ENCODE results near the gene NTN1. TPM values are rescaled to one million over a fixed set of nuclear protein-coding genes. Genes with fewer than 3 reads are reported as not detected.
"Not testable (repeated sequence)": the region's sequence is repeated elsewhere in the genome, so short reads cannot be mapped to it uniquely, and the experiment has no call there.

Gene NTN1
- total and polyA plus RNA-seq, 7 experiments from 2014 or later: 0.07 to 0.12 (median 0.11) TPM; not detected in 4

- Mint-ChIP-seq H3K27me3 (peaks cover 0 to 6% (median 0%) of the 10 kb centered on the region in 5 donors), H3K27ac (no peak overlapping the region), H3K9me3 (peaks cover 0 to 2% (median 0%) of the 10 kb centered on the region in 11 donors), H3K36me3 (peaks cover 0 to 4% (median 0%) of the 10 kb centered on the region in 5 donors), H3K4me1 (peaks cover 0 to 3% (median 0%) of the 10 kb centered on the region in 7 donors), H3K4me3 (no peak overlapping the region)
- Histone ChIP-seq H3K27ac (ENCODE audit: low read depth, low read length) (no peak overlapping the region), H3K4me3 (ENCODE audit: low read length) (no peak overlapping the region), H3K9me3 (ENCODE audit: control insufficient read depth in 2 of 3, low read length in 3 of 3) (no peaks in the 10 kb centered on the region), H3K27me3 (ENCODE audit: control insufficient read depth in 2 of 2, insufficient read depth in 2 of 2, low read length in 2 of 2) (no peaks in the 10 kb centered on the region), H3K36me3 (ENCODE audit: control insufficient read depth in 2 of 3, insufficient read depth in 3 of 3, low read length in 3 of 3) (no peaks in the 10 kb centered on the region), H3K4me1 (ENCODE audit: control insufficient read depth in 2 of 2, insufficient read depth in 2 of 2, low read length in 2 of 2) (no peaks in the 10 kb centered on the region)
- intact Hi-C loops (cut with micrococcal nuclease): no loop called here
- ChIA-PET CTCF (no interaction called here), POLR2A (no interaction called here)
- ATAC-seq (no peak), DNase-seq (no peak)
Measured at GRCh38 chr17:9151091-9151490, 129.8 kb downstream of the NTN1 start.

GRCh38 chr17:9151740-9152139 lies 130.4 kb downstream of the NTN1 start:
- H3K4me3 Mint-ChIP-seq; H3K27me3 Mint-ChIP-seq; CTCF ChIA-PET; intact Hi-C loops (cut with micrococcal nuclease); POLR2A ChIA-PET; H3K9me3 ChIP-seq (ENCODE audit: control insufficient read depth in 2 of 3, low read length in 3 of 3); H3K4me3 ChIP-seq (ENCODE audit: low read length); DNase-seq; H3K4me1 Mint-ChIP-seq; H3K9me3 Mint-ChIP-seq; H3K4me1 ChIP-seq (ENCODE audit: control insufficient read depth in 2 of 2, insufficient read depth in 2 of 2, low read length in 2 of 2); H3K27ac ChIP-seq (ENCODE audit: low read depth, low read length); H3K36me3 Mint-ChIP-seq; H3K36me3 ChIP-seq (ENCODE audit: control insufficient read depth in 2 of 3, insufficient read depth in 3 of 3, low read length in 3 of 3); H3K27ac Mint-ChIP-seq; H3K27me3 ChIP-seq (ENCODE audit: control insufficient read depth in 2 of 2, insufficient read depth in 2 of 2, low read length in 2 of 2); ATAC-seq: not testable (repeated sequence)

GRCh38 chr17:9158544-9159452 lies 137.5 kb downstream of the NTN1 start:
- Histone ChIP-seq H3K27me3 (ENCODE audit: control insufficient read depth in 2 of 2, insufficient read depth in 2 of 2, low read length in 2 of 2) (no peaks in the 10 kb centered on the region), H3K36me3 (ENCODE audit: control insufficient read depth in 2 of 3, insufficient read depth in 3 of 3, low read length in 3 of 3) (no peaks in the 10 kb centered on the region), H3K4me3 (ENCODE audit: low read length) (no peak overlapping the region), H3K27ac (ENCODE audit: low read depth, low read length) (no peak overlapping the region), H3K4me1 (ENCODE audit: control insufficient read depth in 2 of 2, insufficient read depth in 2 of 2, low read length in 2 of 2) (no peaks in the 10 kb centered on the region), H3K9me3 (ENCODE audit: control insufficient read depth in 2 of 3, low read length in 3 of 3) (no peaks in the 10 kb centered on the region)
- ATAC-seq: no peak
- no peak overlapping the region for H3K27ac Mint-ChIP-seq
- CTCF ChIA-PET: no interaction called here
- POLR2A ChIA-PET: no interaction called here
- no peak for DNase-seq
- peaks cover 0 to 8% (median 0%) of the 10 kb centered on the region in 5 donors for H3K36me3 Mint-ChIP-seq
- H3K4me3 Mint-ChIP-seq: no peak overlapping the region
- H3K27me3 Mint-ChIP-seq: no peaks in the 10 kb centered on the region
- peaks cover 0 to 1% (median 0%) of the 10 kb centered on the region in 7 donors for H3K4me1 Mint-ChIP-seq
- intact Hi-C loops (cut with micrococcal nuclease): no loop called here
- H3K9me3 Mint-ChIP-seq: peaks cover 0 to 8% (median 0%) of the 10 kb centered on the region in 11 donors

- CTCF ChIA-PET: no interaction called here
- Histone ChIP-seq H3K9me3 (ENCODE audit: control insufficient read depth in 2 of 3, low read length in 3 of 3) (no peaks in the 10 kb centered on the region), H3K4me3 (ENCODE audit: low read length) (no peak overlapping the region), H3K27me3 (ENCODE audit: control insufficient read depth in 2 of 2, insufficient read depth in 2 of 2, low read length in 2 of 2) (no peaks in the 10 kb centered on the region), H3K4me1 (ENCODE audit: control insufficient read depth in 2 of 2, insufficient read depth in 2 of 2, low read length in 2 of 2) (no peaks in the 10 kb centered on the region), H3K36me3 (ENCODE audit: control insufficient read depth in 2 of 3, insufficient read depth in 3 of 3, low read length in 3 of 3) (no peaks in the 10 kb centered on the region), H3K27ac (ENCODE audit: low read depth, low read length) (no peak overlapping the region)
- Mint-ChIP-seq H3K36me3 (peaks cover 0 to 8% (median 0%) of the 10 kb centered on the region in 5 donors), H3K4me1 (peaks cover 0 to 1% (median 0%) of the 10 kb centered on the region in 7 donors), H3K27ac (no peak overlapping the region), H3K4me3 (no peak overlapping the region), H3K27me3 (no peaks in the 10 kb centered on the region), H3K9me3 (peaks cover 0 to 8% (median 0%) of the 10 kb centered on the region in 11 donors)
- intact Hi-C loops (cut with micrococcal nuclease): no loop called here
- ATAC-seq (no peak), DNase-seq (no peak)
- POLR2A ChIA-PET: no interaction called here
Measured at GRCh38 chr17:9162275-9162985, 141.1 kb downstream of the NTN1 start.

GRCh38 chr17:9166788-9167187 lies 145.5 kb downstream of the NTN1 start:
- Mint-ChIP-seq H3K27ac (no peak overlapping the region), H3K36me3 (no peaks in the 10 kb centered on the region), H3K4me3 (no peak overlapping the region), H3K4me1 (peaks cover 0 to 10% (median 8%) of the 10 kb centered on the region in 7 donors), H3K9me3 (peaks cover 0 to 4% (median 0%) of the 10 kb centered on the region in 11 donors), H3K27me3 (peaks cover 0 to 11% (median 4%) of the 10 kb centered on the region in 5 donors)
- Histone ChIP-seq H3K36me3 (ENCODE audit: control insufficient read depth in 2 of 3, insufficient read depth in 3 of 3, low read length in 3 of 3) (no peaks in the 10 kb centered on the region), H3K9me3 (ENCODE audit: control insufficient read depth in 2 of 3, low read length in 3 of 3) (no peaks in the 10 kb centered on the region), H3K27me3 (ENCODE audit: control insufficient read depth in 2 of 2, insufficient read depth in 2 of 2, low read length in 2 of 2) (no peaks in the 10 kb centered on the region), H3K27ac (ENCODE audit: low read depth, low read length) (no peak overlapping the region), H3K4me3 (ENCODE audit: low read length) (no peak overlapping the region), H3K4me1 (ENCODE audit: control insufficient read depth in 2 of 2, insufficient read depth in 2 of 2, low read length in 2 of 2) (no peaks in the 10 kb centered on the region)
- intact Hi-C loops (cut with micrococcal nuclease): no loop called here
- CTCF ChIA-PET: no interaction called here
- POLR2A ChIA-PET: no interaction called here
- DNase-seq (no peak), ATAC-seq (no peak)

- intact Hi-C loops (cut with micrococcal nuclease): no loop called here
- no peak overlapping the region for H3K27ac ChIP-seq (ENCODE audit: low read depth, low read length)
- peaks cover 0 to 11% (median 4%) of the 10 kb centered on the region in 5 donors for H3K27me3 Mint-ChIP-seq
- no peaks in the 10 kb centered on the region for H3K27me3 ChIP-seq (ENCODE audit: control insufficient read depth in 2 of 2, insufficient read depth in 2 of 2, low read length in 2 of 2)
- no peak for ATAC-seq
- H3K9me3 ChIP-seq (ENCODE audit: control insufficient read depth in 2 of 3, low read length in 3 of 3): no peaks in the 10 kb centered on the region
- H3K4me1 Mint-ChIP-seq: peaks cover 0 to 10% (median 8%) of the 10 kb centered on the region in 7 donors
- peaks cover 0 to 2% (median 0%) of the 10 kb centered on the region in 5 donors for H3K36me3 Mint-ChIP-seq
- ChIA-PET POLR2A (no interaction called here), CTCF (no interaction called here)
- peaks cover 0 to 4% (median 0%) of the 10 kb centered on the region in 11 donors for H3K9me3 Mint-ChIP-seq
- H3K27ac Mint-ChIP-seq: no peak overlapping the region
- H3K36me3 ChIP-seq (ENCODE audit: control insufficient read depth in 2 of 3, insufficient read depth in 3 of 3, low read length in 3 of 3): no peaks in the 10 kb centered on the region
- H3K4me3 ChIP-seq (ENCODE audit: low read length): no peak overlapping the region
- H3K4me3 Mint-ChIP-seq: no peak overlapping the region
- no peak for DNase-seq
- H3K4me1 ChIP-seq (ENCODE audit: control insufficient read depth in 2 of 2, insufficient read depth in 2 of 2, low read length in 2 of 2): no peaks in the 10 kb centered on the region
Measured at GRCh38 chr17:9167379-9167778, 146.1 kb downstream of the NTN1 start.

Data from naive thymus-derived CD4-positive, alpha-beta T cell (primary cell).